Panc1 (cell line): Measurements from ENCODE around the gene WDR73. TPM values are rescaled to one million over a fixed set of nuclear protein-coding genes. Genes with fewer than 3 reads are reported as not detected.

Source experiments
- ATAC-seq: fragments of 200-7000 bp; cut with Tn5 transposase; 2 replicates; pipeline ENCODE4 v1.9.1; 2020; ENCODE audit warnings: mild to moderate bottlenecking, moderate library complexity
- BruUV-seq: library from RNA; stranded (reverse); fragments of 400-500 nt; replicated peaks from 2 replicates; lab custom pipeline; 2021; lab: Mats Ljungman, UMichigan
- CTCF ChIA-PET: fragments of 300-600 bp; sonication (Branson Sonifier 250); formaldehyde crosslinking; loops from one replicate; lab custom pipeline; 2022; ENCODE audit warnings: antibody characterized with exemption; lab: Charles Lee
- POLR2A ChIA-PET: fragments of 300-600 bp; sonication (Branson Sonifier 250); formaldehyde crosslinking; loops from one replicate; lab custom pipeline; 2022; ENCODE audit warnings: antibody characterized with exemption; lab: Charles Lee
- DNase-seq: peaks from one replicate; pipeline ENCODE4 v3.0.0-alpha.2; 2010; ENCODE audit warnings: low read depth, low spot score
- H3K27ac ChIP-seq: 2 replicates; pipeline ENCODE4 v1.5.1; 2011; ENCODE audit warnings: mild to moderate bottlenecking, low read length, inconsistent platforms
- H3K27me3 ChIP-seq: fragments of 200-500 bp; sonication (Bioruptor generic); 2 replicates; pipeline ENCODE4 v1.6.0; 2014; ENCODE audit warnings: low read length, inconsistent platforms; ENCODE audit not compliant: control insufficient read depth, insufficient read depth
- H3K36me3 ChIP-seq: fragments of 200-500 bp; sonication (Bioruptor generic); 2 replicates; pipeline ENCODE4 v1.5.1; 2014; ENCODE audit warnings: inconsistent platforms, mild to moderate bottlenecking, low read length, moderate library complexity; ENCODE audit not compliant: control insufficient read depth, insufficient read depth
- H3K4me1 ChIP-seq: 2 replicates; pipeline ENCODE4 v1.5.1; 2011; ENCODE audit warnings: inconsistent platforms, mild to moderate bottlenecking, low read length, moderate library complexity; ENCODE audit not compliant: control insufficient read depth, insufficient read depth
- H3K4me3 ChIP-seq, 2 experiments: 2 replicates each; pipeline ENCODE4 v1.5.1; 2011 to 2012; ENCODE audit warnings: low read depth in 2 of 2, low read length in 2 of 2, mild to moderate bottlenecking in 2 of 2, inconsistent platforms in 1 of 2, moderate library complexity in 1 of 2
- H3K9me3 ChIP-seq: fragments of 200-500 bp; sonication (Bioruptor generic); 2 replicates; pipeline ENCODE4 v1.5.1; 2014; ENCODE audit warnings: low read depth, mild to moderate bottlenecking, inconsistent platforms, low read length, moderate library complexity; ENCODE audit not compliant: control insufficient read depth, insufficient read depth
- POLR2AphosphoS5 ChIP-seq: IDR thresholded peaks from 2 replicates; pipeline ENCODE4 v1.6.1; 2012; ENCODE audit warnings: mild to moderate bottlenecking, low read depth, low read length, moderate library complexity
- SIN3A ChIP-seq: IDR thresholded peaks from 2 replicates; pipeline ENCODE4 v1.6.1; 2012; ENCODE audit warnings: low read depth, mild to moderate bottlenecking, low read length, moderate library complexity, borderline replicate concordance; ENCODE audit not compliant: insufficient read depth
- TCF7L2 ChIP-seq: IDR thresholded peaks from 2 replicates; pipeline ENCODE4 v1.6.1; 2011; ENCODE audit warnings: mild to moderate bottlenecking, low read depth, low read length, inconsistent platforms
- in situ Hi-C: cut with HindIII; loops from 2 replicates; pipeline ENCODE4 v1.10.0; 2016; ENCODE audit warnings: low sequenced_read_pairs, low pct_unique_long_range_greater_than_20kb
- intact Hi-C: fragments of 100-400 bp; cut with micrococcal nuclease; formaldehyde crosslinking; loops from one replicate; pipeline ENCODE4 v1.10.0; 2022; ENCODE audit not compliant: unreplicated experiment
- total RNA-seq: library from RNA; stranded (reverse); gene quantifications from one replicate; pipeline ENCODE4 v1.2.1, GENCODE V29; 2021; ENCODE audit not compliant: unreplicated experiment
- TF ChIP-seq, protein P1 (sequence below), 2 experiments: IDR thresholded peaks; 2 replicates each; pipeline ENCODE4 v1.6.1; 2011 to 2012; ENCODE audit warnings: low read depth in 2 of 2, control low read depth in 1 of 2, low read length in 1 of 2, mild to moderate bottlenecking in 1 of 2, moderate library complexity in 1 of 2; ENCODE audit not compliant: insufficient read depth in 1 of 2
- TF ChIP-seq, protein P2 (sequence below): fragments of 450-650 bp; IDR thresholded peaks from 2 replicates; pipeline ENCODE4 v1.5.1; 2017; ENCODE audit warnings: mild to moderate bottlenecking

WDR73 gene
- total RNA-seq, 1 experiment from 2014 or later: 39.0 TPM

DNA sequence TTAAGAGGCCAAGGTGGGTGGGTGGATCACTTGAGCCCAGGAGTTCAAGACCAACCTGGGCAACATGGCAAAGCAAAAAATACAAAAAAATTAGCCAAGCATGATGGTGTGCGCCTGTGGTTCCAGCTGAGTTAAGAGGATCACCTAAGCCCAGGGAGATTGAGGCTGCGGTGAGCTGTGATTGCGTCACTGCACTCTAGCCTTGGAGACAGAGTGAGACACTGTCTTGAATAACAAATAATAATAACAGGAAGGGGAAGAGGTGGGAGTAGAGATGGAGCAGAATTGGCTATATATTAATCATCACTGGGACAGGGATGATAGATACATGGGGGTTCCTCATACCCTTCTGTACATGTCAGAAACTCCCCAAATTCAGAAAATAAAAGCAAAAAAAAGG is 27.7 kb upstream of the WDR73 start:
- ChIA-PET POLR2A (interaction anchor here (0.6 kb wide), 1 partner anchor 10 kb away, joined by 5 read pairs; no protein-coding TSS in a partner anchor), CTCF (no interaction called here)
- no peak for DNase-seq
- intact Hi-C loops (no loop called here), in situ Hi-C loops (no loop called here)
- H3K9me3 ChIP-seq: no peaks in the 10 kb centered on the region
- no peaks in the 10 kb centered on the region for H3K4me1 ChIP-seq
- H3K36me3 ChIP-seq: peaks cover 3% of the 10 kb centered on the region; the same call in 1 of the 2 replicates
- no peak for ATAC-seq
- H3K27me3 ChIP-seq: no peaks in the 10 kb centered on the region
- no peak overlapping the region for H3K4me3 ChIP-seq
- TF ChIP-seq, protein P1, sequence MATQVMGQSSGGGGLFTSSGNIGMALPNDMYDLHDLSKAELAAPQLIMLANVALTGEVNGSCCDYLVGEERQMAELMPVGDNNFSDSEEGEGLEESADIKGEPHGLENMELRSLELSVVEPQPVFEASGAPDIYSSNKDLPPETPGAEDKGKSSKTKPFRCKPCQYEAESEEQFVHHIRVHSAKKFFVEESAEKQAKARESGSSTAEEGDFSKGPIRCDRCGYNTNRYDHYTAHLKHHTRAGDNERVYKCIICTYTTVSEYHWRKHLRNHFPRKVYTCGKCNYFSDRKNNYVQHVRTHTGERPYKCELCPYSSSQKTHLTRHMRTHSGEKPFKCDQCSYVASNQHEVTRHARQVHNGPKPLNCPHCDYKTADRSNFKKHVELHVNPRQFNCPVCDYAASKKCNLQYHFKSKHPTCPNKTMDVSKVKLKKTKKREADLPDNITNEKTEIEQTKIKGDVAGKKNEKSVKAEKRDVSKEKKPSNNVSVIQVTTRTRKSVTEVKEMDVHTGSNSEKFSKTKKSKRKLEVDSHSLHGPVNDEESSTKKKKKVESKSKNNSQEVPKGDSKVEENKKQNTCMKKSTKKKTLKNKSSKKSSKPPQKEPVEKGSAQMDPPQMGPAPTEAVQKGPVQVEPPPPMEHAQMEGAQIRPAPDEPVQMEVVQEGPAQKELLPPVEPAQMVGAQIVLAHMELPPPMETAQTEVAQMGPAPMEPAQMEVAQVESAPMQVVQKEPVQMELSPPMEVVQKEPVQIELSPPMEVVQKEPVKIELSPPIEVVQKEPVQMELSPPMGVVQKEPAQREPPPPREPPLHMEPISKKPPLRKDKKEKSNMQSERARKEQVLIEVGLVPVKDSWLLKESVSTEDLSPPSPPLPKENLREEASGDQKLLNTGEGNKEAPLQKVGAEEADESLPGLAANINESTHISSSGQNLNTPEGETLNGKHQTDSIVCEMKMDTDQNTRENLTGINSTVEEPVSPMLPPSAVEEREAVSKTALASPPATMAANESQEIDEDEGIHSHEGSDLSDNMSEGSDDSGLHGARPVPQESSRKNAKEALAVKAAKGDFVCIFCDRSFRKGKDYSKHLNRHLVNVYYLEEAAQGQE (IDR thresholded peaks at IDR 0.05; ENCODE audit: insufficient read depth in 1 of 2, low read depth in 2 of 2, low read length in 1 of 2): no peak
- no peak for TF ChIP-seq POLR2AphosphoS5
- no peak for TF ChIP-seq TCF7L2
- TF ChIP-seq SIN3A: no peak
- TF ChIP-seq, protein P2, sequence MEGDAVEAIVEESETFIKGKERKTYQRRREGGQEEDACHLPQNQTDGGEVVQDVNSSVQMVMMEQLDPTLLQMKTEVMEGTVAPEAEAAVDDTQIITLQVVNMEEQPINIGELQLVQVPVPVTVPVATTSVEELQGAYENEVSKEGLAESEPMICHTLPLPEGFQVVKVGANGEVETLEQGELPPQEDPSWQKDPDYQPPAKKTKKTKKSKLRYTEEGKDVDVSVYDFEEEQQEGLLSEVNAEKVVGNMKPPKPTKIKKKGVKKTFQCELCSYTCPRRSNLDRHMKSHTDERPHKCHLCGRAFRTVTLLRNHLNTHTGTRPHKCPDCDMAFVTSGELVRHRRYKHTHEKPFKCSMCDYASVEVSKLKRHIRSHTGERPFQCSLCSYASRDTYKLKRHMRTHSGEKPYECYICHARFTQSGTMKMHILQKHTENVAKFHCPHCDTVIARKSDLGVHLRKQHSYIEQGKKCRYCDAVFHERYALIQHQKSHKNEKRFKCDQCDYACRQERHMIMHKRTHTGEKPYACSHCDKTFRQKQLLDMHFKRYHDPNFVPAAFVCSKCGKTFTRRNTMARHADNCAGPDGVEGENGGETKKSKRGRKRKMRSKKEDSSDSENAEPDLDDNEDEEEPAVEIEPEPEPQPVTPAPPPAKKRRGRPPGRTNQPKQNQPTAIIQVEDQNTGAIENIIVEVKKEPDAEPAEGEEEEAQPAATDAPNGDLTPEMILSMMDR: no peak
- no TSS peak for BruUV-seq
- H3K27ac ChIP-seq: no peak overlapping the region

DNA sequence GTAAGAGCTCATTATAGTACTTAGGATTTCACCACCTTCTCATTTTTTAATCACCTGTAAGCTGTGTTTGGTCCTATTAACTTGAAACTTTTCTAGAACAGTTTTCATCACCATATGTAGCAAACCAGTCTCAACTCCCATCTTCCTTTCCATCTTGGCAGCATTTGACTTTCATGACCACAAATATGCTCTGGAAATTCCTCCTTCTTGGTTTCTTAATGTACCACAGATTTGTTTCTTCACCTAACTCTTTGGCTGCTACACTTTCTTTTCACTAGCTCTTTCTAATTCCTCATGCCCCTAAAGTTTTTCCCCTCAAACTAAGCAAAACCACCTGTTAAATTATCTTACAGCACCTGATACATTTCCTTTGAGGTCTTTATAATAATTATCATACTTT is 17.1 kb upstream of the WDR73 start:
- H3K27ac ChIP-seq: no peak overlapping the region
- ChIA-PET POLR2A (no interaction called here), CTCF (no interaction called here)
- H3K27me3 ChIP-seq: no peaks in the 10 kb centered on the region
- BruUV-seq: no TSS peak
- in situ Hi-C loops: no loop called here
- peaks cover 23% of the 10 kb centered on the region for H3K36me3 ChIP-seq
- DNase-seq (no peak), ATAC-seq (no peak)
- TF ChIP-seq TCF7L2: no peak
- no peak for TF ChIP-seq POLR2AphosphoS5
- TF ChIP-seq, protein P2: no peak
- TF ChIP-seq SIN3A: no peak
- TF ChIP-seq, protein P1 (IDR thresholded peaks at IDR 0.05; ENCODE audit: insufficient read depth in 1 of 2, low read depth in 2 of 2, low read length in 1 of 2): no peak
- intact Hi-C loops: no loop called here
- no peaks in the 10 kb centered on the region for H3K9me3 ChIP-seq
- H3K4me1 ChIP-seq: no peaks in the 10 kb centered on the region
- no peak overlapping the region for H3K4me3 ChIP-seq
